ENCODE data around the gene NALCN. TPM values are rescaled to one million over a fixed set of nuclear protein-coding genes. Genes with fewer than 3 reads are reported as not detected.

The NALCN gene
- total RNA-seq, 2 experiments from 2014 or later = not detected

DNA sequence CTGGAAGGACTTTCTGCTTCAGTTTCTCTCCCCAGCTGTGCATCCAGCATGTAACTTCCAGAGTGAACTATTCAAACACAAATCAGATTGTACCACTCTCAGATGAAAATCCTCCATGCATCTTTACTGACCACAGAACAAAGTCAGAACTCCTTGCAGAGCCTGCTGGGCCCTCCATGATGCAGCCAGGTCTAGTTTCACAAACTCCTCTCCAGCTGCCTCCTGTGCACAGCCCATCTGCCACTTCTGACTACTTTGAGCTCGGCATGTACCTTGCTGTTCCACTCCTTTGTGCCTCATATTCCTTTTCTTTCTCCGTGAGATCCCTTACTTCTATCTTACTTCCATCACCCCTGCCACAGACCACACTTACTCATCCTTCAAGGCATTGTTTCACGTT, 31.4 kb downstream of the NALCN start:
- no peaks in the 10 kb centered on the region for H3K4me1 ChIP-seq (ENCODE audit: insufficient read depth, low read length)
- ChIA-PET POLR2A (no interaction called here), CTCF (no interaction called here)
- intact Hi-C loops (cut with DNase I, micrococcal nuclease) = no loop called here
- no peaks in the 10 kb centered on the region for H3K27me3 ChIP-seq (ENCODE audit: control insufficient read depth in 1 of 2, insufficient read depth in 2 of 2, low read length in 2 of 2)
- TF ChIP-seq, protein P1, sequence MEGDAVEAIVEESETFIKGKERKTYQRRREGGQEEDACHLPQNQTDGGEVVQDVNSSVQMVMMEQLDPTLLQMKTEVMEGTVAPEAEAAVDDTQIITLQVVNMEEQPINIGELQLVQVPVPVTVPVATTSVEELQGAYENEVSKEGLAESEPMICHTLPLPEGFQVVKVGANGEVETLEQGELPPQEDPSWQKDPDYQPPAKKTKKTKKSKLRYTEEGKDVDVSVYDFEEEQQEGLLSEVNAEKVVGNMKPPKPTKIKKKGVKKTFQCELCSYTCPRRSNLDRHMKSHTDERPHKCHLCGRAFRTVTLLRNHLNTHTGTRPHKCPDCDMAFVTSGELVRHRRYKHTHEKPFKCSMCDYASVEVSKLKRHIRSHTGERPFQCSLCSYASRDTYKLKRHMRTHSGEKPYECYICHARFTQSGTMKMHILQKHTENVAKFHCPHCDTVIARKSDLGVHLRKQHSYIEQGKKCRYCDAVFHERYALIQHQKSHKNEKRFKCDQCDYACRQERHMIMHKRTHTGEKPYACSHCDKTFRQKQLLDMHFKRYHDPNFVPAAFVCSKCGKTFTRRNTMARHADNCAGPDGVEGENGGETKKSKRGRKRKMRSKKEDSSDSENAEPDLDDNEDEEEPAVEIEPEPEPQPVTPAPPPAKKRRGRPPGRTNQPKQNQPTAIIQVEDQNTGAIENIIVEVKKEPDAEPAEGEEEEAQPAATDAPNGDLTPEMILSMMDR (IDR thresholded peaks at IDR 0.05) = no peak
- Mint-ChIP-seq H3K9me3 (no peaks in the 10 kb centered on the region), H3K27ac (no peak overlapping the region), H3K4me3 (no peak overlapping the region), H3K27me3 (peaks cover 5% of the 10 kb centered on the region), H3K36me3 (ENCODE audit: low read depth) (no peaks in the 10 kb centered on the region), H3K4me1 (ENCODE audit: low read depth) (no peaks in the 10 kb centered on the region)
- no peak overlapping the region for H3K4me3 ChIP-seq (ENCODE audit: low read length)
- H3K27ac ChIP-seq (ENCODE audit: low read depth in 1 of 2, low read length in 2 of 2) = no peak overlapping the region
- ATAC-seq (ENCODE audit: poor library complexity) (no peak), DNase-seq (no peak)
- no peaks in the 10 kb centered on the region for H3K36me3 ChIP-seq (ENCODE audit: insufficient read depth, low read length)
- H3K9me3 ChIP-seq (ENCODE audit: control insufficient read depth in 1 of 2, insufficient read depth in 1 of 2, low read length in 2 of 2) = peaks cover 0 to 9% of the 10 kb centered on the region in 2 experiments

- no peaks in the 10 kb centered on the region for H3K36me3 ChIP-seq (ENCODE audit: insufficient read depth, low read length)
- no peaks in the 10 kb centered on the region for H3K4me1 Mint-ChIP-seq (ENCODE audit: low read depth)
- H3K36me3 Mint-ChIP-seq (ENCODE audit: low read depth) = no peaks in the 10 kb centered on the region
- H3K4me3 ChIP-seq (ENCODE audit: low read length) = no peak overlapping the region
- DNase-seq (no peak), ATAC-seq (ENCODE audit: poor library complexity) (no peak)
- peaks cover 5% of the 10 kb centered on the region for H3K27me3 Mint-ChIP-seq
- H3K27ac ChIP-seq (ENCODE audit: low read depth in 1 of 2, low read length in 2 of 2) = no peak overlapping the region
- no peaks in the 10 kb centered on the region for H3K4me1 ChIP-seq (ENCODE audit: insufficient read depth, low read length)
- CTCF ChIA-PET = no interaction called here
- POLR2A ChIA-PET = no interaction called here
- H3K27ac Mint-ChIP-seq = no peak overlapping the region
- no peaks in the 10 kb centered on the region for H3K27me3 ChIP-seq (ENCODE audit: control insufficient read depth in 1 of 2, insufficient read depth in 2 of 2, low read length in 2 of 2)
- H3K9me3 ChIP-seq (ENCODE audit: control insufficient read depth in 1 of 2, insufficient read depth in 1 of 2, low read length in 2 of 2) = peaks cover 0 to 5% of the 10 kb centered on the region in 2 experiments
- no peaks in the 10 kb centered on the region for H3K9me3 Mint-ChIP-seq
- intact Hi-C loops (cut with DNase I, micrococcal nuclease) = no loop called here
- no peak overlapping the region for H3K4me3 Mint-ChIP-seq
- TF ChIP-seq, protein P1 (IDR thresholded peaks at IDR 0.05) = no peak
These were observed 32.7 kb downstream of the NALCN start for GRCh38 chr13:101383595-101383994.

GRCh38 chr13:101382701-101383100, 33.6 kb downstream of the NALCN start:
- CTCF ChIA-PET = no interaction called here
- TF ChIP-seq, protein P1 (IDR thresholded peaks at IDR 0.05) = no peak
- no peak overlapping the region for H3K4me3 Mint-ChIP-seq

More at GRCh38 chr13:101382701-101383100, 33.6 kb downstream of the NALCN start:
- Mint-ChIP-seq H3K27me3 (peaks cover 5% of the 10 kb centered on the region), H3K4me1 (ENCODE audit: low read depth) (no peaks in the 10 kb centered on the region), H3K27ac (no peak overlapping the region), H3K9me3 (no peaks in the 10 kb centered on the region), H3K36me3 (ENCODE audit: low read depth) (no peaks in the 10 kb centered on the region)
- no peak for ATAC-seq (ENCODE audit: poor library complexity)
- Histone ChIP-seq H3K4me3 (ENCODE audit: low read length) (no peak overlapping the region), H3K27me3 (ENCODE audit: control insufficient read depth in 1 of 2, insufficient read depth in 2 of 2, low read length in 2 of 2) (no peaks in the 10 kb centered on the region), H3K36me3 (ENCODE audit: insufficient read depth, low read length) (no peaks in the 10 kb centered on the region), H3K9me3 (ENCODE audit: control insufficient read depth in 1 of 2, insufficient read depth in 1 of 2, low read length in 2 of 2) (peaks cover 0 to 5% of the 10 kb centered on the region in 2 experiments), H3K4me1 (ENCODE audit: insufficient read depth, low read length) (no peaks in the 10 kb centered on the region), H3K27ac (ENCODE audit: low read depth in 1 of 2, low read length in 2 of 2) (no peak overlapping the region)
- intact Hi-C loops (cut with DNase I, micrococcal nuclease) = no loop called here
- no peak for DNase-seq
- POLR2A ChIA-PET = no interaction called here
